AG04450 (cell line): ENCODE results near the gene SOX14. TPM values are rescaled to one million over a fixed set of nuclear protein-coding genes. Genes with fewer than 3 reads are reported as not detected.
A peak's percentile ranks its signal among the peaks of the same experiment; 100 is the strongest.

ENCODE experiments used
- CTCF ChIA-PET: fragments of 300-600, 350-600 bp; formaldehyde crosslinking; extraction: SDS; loops from one replicate; lab custom pipeline; 2022; ENCODE audit warnings: antibody characterized with exemption, inconsistent platforms; lab: Charles Lee
- POLR2A ChIA-PET: fragments of 350-600 bp; formaldehyde crosslinking; extraction: SDS; loops from one replicate; lab custom pipeline; 2021; ENCODE audit warnings: antibody characterized with exemption, inconsistent platforms; lab: Yijun Ruan, JAX
- DNase-seq: peaks from one replicate; pipeline ENCODE4 v3.0.0-alpha.2; 2011; ENCODE audit warnings: low read depth, low spot score
- H3K27ac ChIP-seq: one replicate; pipeline ENCODE4 v1.5.1; 2012; ENCODE audit warnings: low read depth, low read length, control low read depth
- H3K27me3 ChIP-seq: one replicate; pipeline ENCODE4 v1.6.0; 2012; ENCODE audit warnings: low read length; ENCODE audit not compliant: control insufficient read depth, insufficient read depth
- H3K4me3 ChIP-seq: 2 replicates; pipeline ENCODE4 v1.5.1; 2011; ENCODE audit warnings: mild to moderate bottlenecking, low read depth, low read length, control low read depth
- H3K9me3 ChIP-seq: 2 replicates; pipeline ENCODE4 v1.5.1; 2012; ENCODE audit warnings: low read length; ENCODE audit not compliant: control insufficient read depth, insufficient read depth
- polyA plus RNA-seq: library from polyadenylated mRNA; depleted of rRNA; stranded (reverse); fragments of >200 nt; gene quantifications from 2 replicates; pipeline ENCODE4 v1.2.3, GENCODE V29; 2011
- TF ChIP-seq, protein P1 (sequence below): IDR thresholded peaks from 2 replicates; pipeline ENCODE4 v1.5.1; 2011; ENCODE audit warnings: low read depth, low read length, control low read depth, inconsistent platforms

Gene SOX14
- polyA plus RNA-seq, 1 experiment: not detected

DNA sequence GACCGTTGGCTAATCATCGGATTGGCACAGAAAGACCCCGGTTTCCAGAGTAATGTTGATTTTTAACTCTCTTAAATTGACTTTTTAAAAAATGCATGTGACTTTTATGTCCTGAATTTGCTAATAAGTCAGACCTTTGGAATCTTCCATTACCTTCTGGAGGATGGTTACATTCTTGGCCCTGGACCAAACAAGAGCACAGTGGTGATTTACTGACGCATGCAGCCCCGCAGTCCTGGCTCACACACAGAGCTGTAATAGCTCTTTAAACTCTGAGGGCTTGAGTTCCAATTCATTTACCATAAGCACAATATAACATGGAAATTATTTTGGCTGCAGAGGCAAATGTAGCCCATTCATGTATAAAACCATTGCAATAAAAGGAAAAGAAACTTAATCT is 25.1 kb downstream of the SOX14 start:
- H3K9me3 ChIP-seq: no peaks in the 10 kb centered on the region
- TF ChIP-seq, protein P1, sequence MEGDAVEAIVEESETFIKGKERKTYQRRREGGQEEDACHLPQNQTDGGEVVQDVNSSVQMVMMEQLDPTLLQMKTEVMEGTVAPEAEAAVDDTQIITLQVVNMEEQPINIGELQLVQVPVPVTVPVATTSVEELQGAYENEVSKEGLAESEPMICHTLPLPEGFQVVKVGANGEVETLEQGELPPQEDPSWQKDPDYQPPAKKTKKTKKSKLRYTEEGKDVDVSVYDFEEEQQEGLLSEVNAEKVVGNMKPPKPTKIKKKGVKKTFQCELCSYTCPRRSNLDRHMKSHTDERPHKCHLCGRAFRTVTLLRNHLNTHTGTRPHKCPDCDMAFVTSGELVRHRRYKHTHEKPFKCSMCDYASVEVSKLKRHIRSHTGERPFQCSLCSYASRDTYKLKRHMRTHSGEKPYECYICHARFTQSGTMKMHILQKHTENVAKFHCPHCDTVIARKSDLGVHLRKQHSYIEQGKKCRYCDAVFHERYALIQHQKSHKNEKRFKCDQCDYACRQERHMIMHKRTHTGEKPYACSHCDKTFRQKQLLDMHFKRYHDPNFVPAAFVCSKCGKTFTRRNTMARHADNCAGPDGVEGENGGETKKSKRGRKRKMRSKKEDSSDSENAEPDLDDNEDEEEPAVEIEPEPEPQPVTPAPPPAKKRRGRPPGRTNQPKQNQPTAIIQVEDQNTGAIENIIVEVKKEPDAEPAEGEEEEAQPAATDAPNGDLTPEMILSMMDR: no peak
- no peak for DNase-seq
- H3K27ac ChIP-seq: no peak overlapping the region
- ChIA-PET POLR2A (no interaction called here), CTCF (no interaction called here)
- H3K27me3 ChIP-seq: no peaks in the 10 kb centered on the region
- H3K4me3 ChIP-seq: no peak overlapping the region

- no peak for DNase-seq
- POLR2A ChIA-PET: no interaction called here
- TF ChIP-seq, protein P1: peak; percentile 54
- no peak overlapping the region for H3K27ac ChIP-seq
- no peaks in the 10 kb centered on the region for H3K9me3 ChIP-seq
- CTCF ChIA-PET: interaction anchor here (2.3 kb wide), 1 partner anchor 687 kb away, joined by 8 read pairs; no protein-coding TSS in a partner anchor
- no peak overlapping the region for H3K4me3 ChIP-seq
- H3K27me3 ChIP-seq: no peaks in the 10 kb centered on the region
Measured at GRCh38 chr3:137792626-137793271, 28.6 kb downstream of the SOX14 start.

- CTCF ChIA-PET: no interaction called here
- POLR2A ChIA-PET: no interaction called here
- Histone ChIP-seq H3K4me3 (no peak overlapping the region), H3K27ac (no peak overlapping the region), H3K9me3 (no peaks in the 10 kb centered on the region), H3K27me3 (no peaks in the 10 kb centered on the region)
- no peak for DNase-seq
- TF ChIP-seq, protein P1: no peak
Measured at GRCh38 chr3:137796993-137797392, 32.9 kb downstream of the SOX14 start.

- Histone ChIP-seq H3K4me3 (no peak overlapping the region), H3K27me3 (no peaks in the 10 kb centered on the region), H3K9me3 (no peaks in the 10 kb centered on the region; the same call in 1 of the 2 replicates), H3K27ac (no peak overlapping the region)
- TF ChIP-seq, protein P1: no peak
- POLR2A ChIA-PET: no interaction called here
- DNase-seq: no peak
- CTCF ChIA-PET: no interaction called here
Measured at GRCh38 chr3:137803215-137803614, 39.1 kb downstream of the SOX14 start.

DNA sequence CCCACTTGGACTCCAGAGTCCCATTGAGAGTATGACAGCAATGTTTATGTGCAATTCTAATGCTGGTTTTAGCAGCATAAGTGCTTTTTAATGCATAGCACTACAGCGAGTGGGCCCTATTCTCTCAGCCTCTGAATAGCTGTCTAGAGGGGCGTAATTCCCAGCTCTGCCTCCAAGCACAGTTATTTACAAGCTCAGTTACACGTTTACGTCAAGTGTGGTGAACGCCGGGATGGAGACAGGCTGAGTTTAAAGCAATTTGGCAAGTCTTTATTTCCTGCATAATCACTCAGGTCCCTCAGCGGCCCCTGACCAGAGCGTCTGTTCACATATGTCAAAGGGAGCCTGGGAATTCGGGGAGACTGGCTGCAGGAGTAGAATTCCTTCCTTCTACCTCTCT is 43.9 kb downstream of the SOX14 start:
- Histone ChIP-seq H3K27me3 (no peaks in the 10 kb centered on the region), H3K4me3 (no peak overlapping the region), H3K27ac (no peak overlapping the region), H3K9me3 (no peaks in the 10 kb centered on the region; the same call in 1 of the 2 replicates)
- DNase-seq: no peak
- ChIA-PET CTCF (no interaction called here), POLR2A (no interaction called here)
- TF ChIP-seq, protein P1: no peak
